ENCODE measurements around the gene KLHL29. TPM values are rescaled to one million over a fixed set of nuclear protein-coding genes. Genes with fewer than 3 reads are reported as not detected.

KLHL29 gene
- total and polyA plus RNA-seq, 2 experiments from 2014 or later = 1.5 to 6.5 TPM

DNA sequence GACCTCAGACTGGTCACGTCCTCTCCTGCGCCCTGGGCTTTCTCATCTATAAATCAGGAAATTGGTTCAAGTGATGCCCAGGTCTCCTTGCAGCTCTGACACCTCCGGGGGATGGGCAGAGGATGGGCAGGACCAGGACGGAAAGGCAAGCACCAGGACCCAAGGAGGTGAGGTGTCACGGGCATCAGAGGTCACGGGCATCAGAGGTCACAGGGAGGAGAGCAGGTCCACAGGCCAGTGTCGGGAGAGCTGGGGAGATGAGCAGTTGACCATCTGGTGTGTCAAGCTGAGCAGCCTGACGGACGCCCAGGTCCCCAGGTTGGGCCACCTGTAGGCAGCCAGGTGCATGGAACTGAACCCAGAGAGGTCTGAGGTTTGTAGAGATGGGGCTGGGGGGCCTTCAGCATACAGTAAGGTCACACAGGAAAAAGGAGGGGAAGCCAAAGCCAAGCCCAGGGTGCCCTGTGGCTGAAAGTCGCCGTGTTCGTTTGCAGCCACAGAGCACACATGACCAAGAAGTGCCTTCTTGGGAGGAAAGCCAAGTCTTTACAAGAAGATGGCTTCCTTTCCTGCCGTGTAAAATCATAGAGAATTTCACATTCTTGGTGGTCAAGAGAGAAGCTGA is 301.5 kb downstream of the KLHL29 start:
- H4K20me1 ChIP-seq (replicated peaks; ENCODE audit: insufficient read depth) = no peaks in the 10 kb centered on the region; the same call in 1 of the 2 replicates
- no peaks in the 10 kb centered on the region for H3K36me3 ChIP-seq (ENCODE audit: insufficient read depth)
- peaks cover 10% of the 10 kb centered on the region for H3K27me3 Mint-ChIP-seq (ENCODE audit: insufficient read depth, low read depth, poor library complexity)
- no peaks in the 10 kb centered on the region for H3K27me3 ChIP-seq (ENCODE audit: insufficient read depth)
- no peaks in the 10 kb centered on the region; the same call in 2 of the 3 replicates for H3K36me3 Mint-ChIP-seq (ENCODE audit: low read depth)
- H3K27ac Mint-ChIP-seq = no peak overlapping the region; the same call in 1 of the 2 replicates
- H3K4me3 ChIP-seq = no peak overlapping the region
- H3K79me2 ChIP-seq (replicated peaks; ENCODE audit: insufficient read depth) = no peaks in the 10 kb centered on the region
- no peaks in the 10 kb centered on the region for H3K9me2 ChIP-seq (ENCODE audit: insufficient read depth)
- H3K9me3 Mint-ChIP-seq = no peaks in the 10 kb centered on the region
- no peak overlapping the region for H2AFZ ChIP-seq
- H3K4me1 ChIP-seq (ENCODE audit: insufficient read depth) = no peaks in the 10 kb centered on the region
- no peak overlapping the region for H3K4me3 Mint-ChIP-seq
- H3F3A ChIP-seq (replicated peaks; ENCODE audit: low read depth) = no peaks in the 10 kb centered on the region
- peaks cover 24% of the 10 kb centered on the region for H3K4me1 Mint-ChIP-seq
- H3K4me2 ChIP-seq = no peak overlapping the region
- no peak for TF ChIP-seq POLR2AphosphoS5 (IDR thresholded peaks at IDR 0.05; ENCODE audit: low read depth)
- TF ChIP-seq, protein P1, sequence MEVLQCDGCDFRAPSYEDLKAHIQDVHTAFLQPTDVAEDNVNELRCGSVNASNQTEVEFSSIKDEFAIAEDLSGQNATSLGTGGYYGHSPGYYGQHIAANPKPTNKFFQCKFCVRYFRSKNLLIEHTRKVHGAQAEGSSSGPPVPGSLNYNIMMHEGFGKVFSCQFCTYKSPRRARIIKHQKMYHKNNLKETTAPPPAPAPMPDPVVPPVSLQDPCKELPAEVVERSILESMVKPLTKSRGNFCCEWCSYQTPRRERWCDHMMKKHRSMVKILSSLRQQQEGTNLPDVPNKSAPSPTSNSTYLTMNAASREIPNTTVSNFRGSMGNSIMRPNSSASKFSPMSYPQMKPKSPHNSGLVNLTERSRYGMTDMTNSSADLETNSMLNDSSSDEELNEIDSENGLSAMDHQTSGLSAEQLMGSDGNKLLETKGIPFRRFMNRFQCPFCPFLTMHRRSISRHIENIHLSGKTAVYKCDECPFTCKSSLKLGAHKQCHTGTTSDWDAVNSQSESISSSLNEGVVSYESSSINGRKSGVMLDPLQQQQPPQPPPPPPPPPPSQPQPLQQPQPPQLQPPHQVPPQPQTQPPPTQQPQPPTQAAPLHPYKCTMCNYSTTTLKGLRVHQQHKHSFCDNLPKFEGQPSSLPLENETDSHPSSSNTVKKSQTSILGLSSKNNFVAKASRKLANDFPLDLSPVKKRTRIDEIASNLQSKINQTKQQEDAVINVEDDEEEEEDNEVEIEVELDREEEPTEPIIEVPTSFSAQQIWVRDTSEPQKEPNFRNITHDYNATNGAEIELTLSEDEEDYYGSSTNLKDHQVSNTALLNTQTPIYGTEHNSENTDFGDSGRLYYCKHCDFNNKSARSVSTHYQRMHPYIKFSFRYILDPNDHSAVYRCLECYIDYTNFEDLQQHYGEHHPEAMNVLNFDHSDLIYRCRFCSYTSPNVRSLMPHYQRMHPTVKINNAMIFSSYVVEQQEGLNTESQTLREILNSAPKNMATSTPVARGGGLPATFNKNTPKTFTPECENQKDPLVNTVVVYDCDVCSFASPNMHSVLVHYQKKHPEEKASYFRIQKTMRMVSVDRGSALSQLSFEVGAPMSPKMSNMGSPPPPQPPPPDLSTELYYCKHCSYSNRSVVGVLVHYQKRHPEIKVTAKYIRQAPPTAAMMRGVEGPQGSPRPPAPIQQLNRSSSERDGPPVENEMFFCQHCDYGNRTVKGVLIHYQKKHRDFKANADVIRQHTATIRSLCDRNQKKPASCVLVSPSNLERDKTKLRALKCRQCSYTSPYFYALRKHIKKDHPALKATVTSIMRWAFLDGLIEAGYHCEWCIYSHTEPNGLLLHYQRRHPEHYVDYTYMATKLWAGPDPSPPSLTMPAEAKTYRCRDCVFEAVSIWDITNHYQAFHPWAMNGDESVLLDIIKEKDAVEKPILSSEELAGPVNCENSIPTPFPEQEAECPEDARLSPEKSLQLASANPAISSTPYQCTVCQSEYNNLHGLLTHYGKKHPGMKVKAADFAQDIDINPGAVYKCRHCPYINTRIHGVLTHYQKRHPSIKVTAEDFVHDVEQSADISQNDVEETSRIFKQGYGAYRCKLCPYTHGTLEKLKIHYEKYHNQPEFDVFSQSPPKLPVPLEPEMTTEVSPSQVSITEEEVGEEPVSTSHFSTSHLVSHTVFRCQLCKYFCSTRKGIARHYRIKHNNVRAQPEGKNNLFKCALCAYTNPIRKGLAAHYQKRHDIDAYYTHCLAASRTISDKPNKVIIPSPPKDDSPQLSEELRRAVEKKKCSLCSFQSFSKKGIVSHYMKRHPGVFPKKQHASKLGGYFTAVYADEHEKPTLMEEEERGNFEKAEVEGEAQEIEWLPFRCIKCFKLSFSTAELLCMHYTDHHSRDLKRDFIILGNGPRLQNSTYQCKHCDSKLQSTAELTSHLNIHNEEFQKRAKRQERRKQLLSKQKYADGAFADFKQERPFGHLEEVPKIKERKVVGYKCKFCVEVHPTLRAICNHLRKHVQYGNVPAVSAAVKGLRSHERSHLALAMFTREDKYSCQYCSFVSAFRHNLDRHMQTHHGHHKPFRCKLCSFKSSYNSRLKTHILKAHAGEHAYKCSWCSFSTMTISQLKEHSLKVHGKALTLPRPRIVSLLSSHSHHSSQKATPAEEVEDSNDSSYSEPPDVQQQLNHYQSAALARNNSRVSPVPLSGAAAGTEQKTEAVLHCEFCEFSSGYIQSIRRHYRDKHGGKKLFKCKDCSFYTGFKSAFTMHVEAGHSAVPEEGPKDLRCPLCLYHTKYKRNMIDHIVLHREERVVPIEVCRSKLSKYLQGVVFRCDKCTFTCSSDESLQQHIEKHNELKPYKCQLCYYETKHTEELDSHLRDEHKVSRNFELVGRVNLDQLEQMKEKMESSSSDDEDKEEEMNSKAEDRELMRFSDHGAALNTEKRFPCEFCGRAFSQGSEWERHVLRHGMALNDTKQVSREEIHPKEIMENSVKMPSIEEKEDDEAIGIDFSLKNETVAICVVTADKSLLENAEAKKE (CRISPR knock-in tag; IDR thresholded peaks at IDR 0.05) = no peak
- TF ChIP-seq STAT1 (IDR thresholded peaks at IDR 0.05; ENCODE audit: unreplicated experiment) = no peak
- TF ChIP-seq ZNF331 (CRISPR knock-in tag; IDR thresholded peaks at IDR 0.05; ENCODE audit: low read depth) = no peak
- TF ChIP-seq NANOG (IDR thresholded peaks at IDR 0.05; ENCODE audit: borderline replicate concordance) = no peak
- TF ChIP-seq, protein P2, sequence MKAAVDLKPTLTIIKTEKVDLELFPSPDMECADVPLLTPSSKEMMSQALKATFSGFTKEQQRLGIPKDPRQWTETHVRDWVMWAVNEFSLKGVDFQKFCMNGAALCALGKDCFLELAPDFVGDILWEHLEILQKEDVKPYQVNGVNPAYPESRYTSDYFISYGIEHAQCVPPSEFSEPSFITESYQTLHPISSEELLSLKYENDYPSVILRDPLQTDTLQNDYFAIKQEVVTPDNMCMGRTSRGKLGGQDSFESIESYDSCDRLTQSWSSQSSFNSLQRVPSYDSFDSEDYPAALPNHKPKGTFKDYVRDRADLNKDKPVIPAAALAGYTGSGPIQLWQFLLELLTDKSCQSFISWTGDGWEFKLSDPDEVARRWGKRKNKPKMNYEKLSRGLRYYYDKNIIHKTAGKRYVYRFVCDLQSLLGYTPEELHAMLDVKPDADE (IDR thresholded peaks at IDR 0.05) = no peak
- no peak for TF ChIP-seq EZH2phosphoT487 (IDR thresholded peaks at IDR 0.05; ENCODE audit: unreplicated experiment)
- TF ChIP-seq CTCF (conservative IDR thresholded peaks at IDR 0.05; ENCODE audit: low read depth in 2 of 2) = no peak
- TF ChIP-seq CREB1 (CRISPR knock-in tag; IDR thresholded peaks at IDR 0.05; ENCODE audit: low read depth) = no peak
- TF ChIP-seq, protein P3, sequence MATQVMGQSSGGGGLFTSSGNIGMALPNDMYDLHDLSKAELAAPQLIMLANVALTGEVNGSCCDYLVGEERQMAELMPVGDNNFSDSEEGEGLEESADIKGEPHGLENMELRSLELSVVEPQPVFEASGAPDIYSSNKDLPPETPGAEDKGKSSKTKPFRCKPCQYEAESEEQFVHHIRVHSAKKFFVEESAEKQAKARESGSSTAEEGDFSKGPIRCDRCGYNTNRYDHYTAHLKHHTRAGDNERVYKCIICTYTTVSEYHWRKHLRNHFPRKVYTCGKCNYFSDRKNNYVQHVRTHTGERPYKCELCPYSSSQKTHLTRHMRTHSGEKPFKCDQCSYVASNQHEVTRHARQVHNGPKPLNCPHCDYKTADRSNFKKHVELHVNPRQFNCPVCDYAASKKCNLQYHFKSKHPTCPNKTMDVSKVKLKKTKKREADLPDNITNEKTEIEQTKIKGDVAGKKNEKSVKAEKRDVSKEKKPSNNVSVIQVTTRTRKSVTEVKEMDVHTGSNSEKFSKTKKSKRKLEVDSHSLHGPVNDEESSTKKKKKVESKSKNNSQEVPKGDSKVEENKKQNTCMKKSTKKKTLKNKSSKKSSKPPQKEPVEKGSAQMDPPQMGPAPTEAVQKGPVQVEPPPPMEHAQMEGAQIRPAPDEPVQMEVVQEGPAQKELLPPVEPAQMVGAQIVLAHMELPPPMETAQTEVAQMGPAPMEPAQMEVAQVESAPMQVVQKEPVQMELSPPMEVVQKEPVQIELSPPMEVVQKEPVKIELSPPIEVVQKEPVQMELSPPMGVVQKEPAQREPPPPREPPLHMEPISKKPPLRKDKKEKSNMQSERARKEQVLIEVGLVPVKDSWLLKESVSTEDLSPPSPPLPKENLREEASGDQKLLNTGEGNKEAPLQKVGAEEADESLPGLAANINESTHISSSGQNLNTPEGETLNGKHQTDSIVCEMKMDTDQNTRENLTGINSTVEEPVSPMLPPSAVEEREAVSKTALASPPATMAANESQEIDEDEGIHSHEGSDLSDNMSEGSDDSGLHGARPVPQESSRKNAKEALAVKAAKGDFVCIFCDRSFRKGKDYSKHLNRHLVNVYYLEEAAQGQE (IDR thresholded peaks at IDR 0.05; ENCODE audit: unreplicated experiment) = no peak
- TF ChIP-seq EZH2 (IDR thresholded peaks at IDR 0.05; ENCODE audit: low read depth, unreplicated experiment) = no peak
- TF ChIP-seq JUNB (IDR thresholded peaks at IDR 0.05; ENCODE audit: unreplicated experiment) = no peak
- TF ChIP-seq ZNF114 (CRISPR knock-in tag; IDR thresholded peaks at IDR 0.05) = no peak
- DNase-seq (ENCODE audit: low spot score) = no peak
- no peak for ATAC-seq
- no peak overlapping the region for H3K27ac ChIP-seq (ENCODE audit: low read depth)
